Measurements from ENCODE around the gene ZNF839.
A peak's percentile ranks its signal among the peaks of the same experiment; 100 is the strongest.

Gene ZNF839

DNA sequence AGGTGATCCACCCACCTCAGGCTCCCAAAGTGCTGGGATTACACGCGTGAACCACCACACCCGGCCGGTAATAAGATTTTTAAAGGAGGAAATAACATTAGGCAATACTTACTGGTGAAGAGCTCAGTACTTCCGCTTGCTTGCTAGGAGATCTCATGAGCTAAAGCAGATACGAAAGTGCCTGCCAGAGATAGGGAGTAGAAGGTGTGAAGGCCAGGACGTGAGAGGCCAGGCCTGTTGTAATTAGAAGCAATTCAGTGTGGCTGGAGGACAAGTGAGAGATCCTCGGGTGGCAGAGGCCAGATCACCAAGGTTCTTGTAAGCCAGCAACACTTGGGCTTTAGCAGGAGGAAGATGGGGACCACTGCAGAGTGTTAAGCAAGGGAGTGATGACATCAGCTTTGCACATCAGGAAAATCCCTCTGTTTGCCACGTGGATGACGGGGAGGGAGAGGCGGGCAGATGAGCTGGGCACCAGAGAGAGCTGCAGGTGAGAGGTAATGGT is 50.8 kb downstream of the ZNF839 start:
- no peaks in the 10 kb centered on the region for H3K9me2 ChIP-seq (replicated peaks; ENCODE audit: insufficient read depth, low read length)
- H3K4me2 ChIP-seq (ENCODE audit: low read depth, low read length, poor library complexity, severe bottlenecking), result peak overlapping the region; percentile 35
- no peaks in the 10 kb centered on the region for H3K27me3 ChIP-seq (ENCODE audit: low read length)
- TF ChIP-seq EZH2phosphoT487 (conservative IDR thresholded peaks at IDR 0.05; ENCODE audit: low read length), result no peak
- TF ChIP-seq, protein P1, sequence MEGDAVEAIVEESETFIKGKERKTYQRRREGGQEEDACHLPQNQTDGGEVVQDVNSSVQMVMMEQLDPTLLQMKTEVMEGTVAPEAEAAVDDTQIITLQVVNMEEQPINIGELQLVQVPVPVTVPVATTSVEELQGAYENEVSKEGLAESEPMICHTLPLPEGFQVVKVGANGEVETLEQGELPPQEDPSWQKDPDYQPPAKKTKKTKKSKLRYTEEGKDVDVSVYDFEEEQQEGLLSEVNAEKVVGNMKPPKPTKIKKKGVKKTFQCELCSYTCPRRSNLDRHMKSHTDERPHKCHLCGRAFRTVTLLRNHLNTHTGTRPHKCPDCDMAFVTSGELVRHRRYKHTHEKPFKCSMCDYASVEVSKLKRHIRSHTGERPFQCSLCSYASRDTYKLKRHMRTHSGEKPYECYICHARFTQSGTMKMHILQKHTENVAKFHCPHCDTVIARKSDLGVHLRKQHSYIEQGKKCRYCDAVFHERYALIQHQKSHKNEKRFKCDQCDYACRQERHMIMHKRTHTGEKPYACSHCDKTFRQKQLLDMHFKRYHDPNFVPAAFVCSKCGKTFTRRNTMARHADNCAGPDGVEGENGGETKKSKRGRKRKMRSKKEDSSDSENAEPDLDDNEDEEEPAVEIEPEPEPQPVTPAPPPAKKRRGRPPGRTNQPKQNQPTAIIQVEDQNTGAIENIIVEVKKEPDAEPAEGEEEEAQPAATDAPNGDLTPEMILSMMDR (IDR thresholded peaks at IDR 0.05; ENCODE audit: insufficient read depth, low read length, poor library complexity, severe bottlenecking), result no peak
- no peaks in the 10 kb centered on the region for H3K9me3 ChIP-seq (ENCODE audit: insufficient read depth, low read length)
- no peaks in the 10 kb centered on the region for H3K79me2 ChIP-seq (ENCODE audit: insufficient read depth, low read length)
- no peaks in the 10 kb centered on the region; the same call in 1 of the 2 replicates for H4K20me1 ChIP-seq (ENCODE audit: low read depth, low read length)
- no peaks in the 10 kb centered on the region for H3K36me3 ChIP-seq (ENCODE audit: low read length)
- H2AFZ ChIP-seq (ENCODE audit: low read depth, low read length, severe bottlenecking), result peak overlapping the region; percentile 3
- H3K9ac ChIP-seq (ENCODE audit: low read length), result no peak overlapping the region; the same call in 1 of the 2 replicates
- H3K4me3 ChIP-seq (ENCODE audit: insufficient read depth, low read length, poor library complexity, severe bottlenecking), result no peak overlapping the region
- no peaks in the 10 kb centered on the region for H3F3A ChIP-seq (ENCODE audit: insufficient read depth)
- H3K27ac ChIP-seq (ENCODE audit: low read depth, low read length), result no peak overlapping the region

DNA sequence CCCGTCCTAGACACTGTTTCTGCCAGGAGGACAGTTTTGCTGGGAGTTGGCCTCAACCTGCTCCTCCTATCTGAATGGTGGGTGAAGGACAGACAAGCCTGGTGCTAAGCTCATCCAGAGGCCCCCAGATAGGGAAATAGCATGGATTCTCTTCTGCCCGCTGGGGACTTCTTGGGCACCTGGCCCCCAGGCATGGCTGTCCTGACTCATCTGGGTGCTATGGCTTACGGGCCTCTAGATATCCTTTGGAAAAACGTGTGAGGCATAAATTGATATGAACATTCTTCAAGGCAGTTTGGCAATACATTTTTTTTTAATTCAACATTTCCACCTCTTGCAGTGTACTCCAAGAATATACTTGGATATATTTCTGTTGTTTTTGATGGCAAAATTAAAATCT is 51.8 kb downstream of the ZNF839 start:
- Histone ChIP-seq H3K79me2 (ENCODE audit: insufficient read depth, low read length) (no peaks in the 10 kb centered on the region), H3K27ac (ENCODE audit: low read depth, low read length) (no peak overlapping the region)

DNA sequence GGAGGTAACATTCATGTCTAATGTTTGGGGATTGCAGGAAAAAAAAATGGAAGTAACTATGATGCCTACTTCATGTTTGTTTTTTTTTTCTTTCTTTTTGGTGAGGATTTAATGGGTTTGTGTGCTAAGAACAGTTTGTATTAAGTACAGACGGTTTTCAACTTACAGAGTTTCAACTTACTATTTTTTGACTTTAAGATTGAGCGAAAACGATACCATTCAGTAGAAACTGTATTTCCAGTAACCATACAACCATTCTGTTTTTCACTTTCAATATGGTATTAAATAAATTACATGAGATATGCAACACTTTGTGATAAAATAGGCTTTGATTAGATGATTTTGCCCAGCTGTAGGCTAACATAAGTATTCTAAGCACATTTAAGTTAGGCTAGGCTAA is 53.6 kb downstream of the ZNF839 start:
- TF ChIP-seq, protein P1 (IDR thresholded peaks at IDR 0.05; ENCODE audit: insufficient read depth, low read length, poor library complexity, severe bottlenecking), result no peak
- no peak for TF ChIP-seq EZH2phosphoT487 (conservative IDR thresholded peaks at IDR 0.05; ENCODE audit: low read length)

More for the DNA sequence above, 51.8 kb downstream of the ZNF839 start:
- H3K27me3 ChIP-seq (ENCODE audit: low read length), result no peaks in the 10 kb centered on the region
- no peaks in the 10 kb centered on the region for H4K20me1 ChIP-seq (ENCODE audit: low read depth, low read length)
- no peak for TF ChIP-seq EZH2phosphoT487 (conservative IDR thresholded peaks at IDR 0.05; ENCODE audit: low read length)
- TF ChIP-seq, protein P1 (IDR thresholded peaks at IDR 0.05; ENCODE audit: insufficient read depth, low read length, poor library complexity, severe bottlenecking), result no peak
- H3F3A ChIP-seq (ENCODE audit: insufficient read depth), result no peaks in the 10 kb centered on the region
- H3K9me3 ChIP-seq (ENCODE audit: insufficient read depth, low read length), result no peaks in the 10 kb centered on the region
- no peak overlapping the region for H3K4me3 ChIP-seq (ENCODE audit: insufficient read depth, low read length, poor library complexity, severe bottlenecking)
- no peak overlapping the region for H3K4me2 ChIP-seq (ENCODE audit: low read depth, low read length, poor library complexity, severe bottlenecking)
- no peaks in the 10 kb centered on the region for H3K36me3 ChIP-seq (ENCODE audit: low read length)
- no peak overlapping the region for H2AFZ ChIP-seq (ENCODE audit: low read depth, low read length, severe bottlenecking)
- no peak overlapping the region for H3K9ac ChIP-seq (ENCODE audit: low read length)
- no peaks in the 10 kb centered on the region for H3K9me2 ChIP-seq (replicated peaks; ENCODE audit: insufficient read depth, low read length)

More for the DNA sequence above, 53.6 kb downstream of the ZNF839 start:
- H3K36me3 ChIP-seq (ENCODE audit: low read length), result no peaks in the 10 kb centered on the region
- H3K9me3 ChIP-seq (ENCODE audit: insufficient read depth, low read length), result no peaks in the 10 kb centered on the region
- no peaks in the 10 kb centered on the region for H4K20me1 ChIP-seq (ENCODE audit: low read depth, low read length)
- no peak overlapping the region for H3K4me2 ChIP-seq (ENCODE audit: low read depth, low read length, poor library complexity, severe bottlenecking)
- H3K9me2 ChIP-seq (replicated peaks; ENCODE audit: insufficient read depth, low read length), result no peaks in the 10 kb centered on the region
- H3K4me3 ChIP-seq (ENCODE audit: insufficient read depth, low read length, poor library complexity, severe bottlenecking), result no peak overlapping the region
- no peak overlapping the region for H3K27ac ChIP-seq (ENCODE audit: low read depth, low read length)
- no peaks in the 10 kb centered on the region for H3F3A ChIP-seq (ENCODE audit: insufficient read depth)
- no peaks in the 10 kb centered on the region for H3K79me2 ChIP-seq (ENCODE audit: insufficient read depth, low read length)
- no peaks in the 10 kb centered on the region for H3K27me3 ChIP-seq (ENCODE audit: low read length)
- no peak overlapping the region for H3K9ac ChIP-seq (ENCODE audit: low read length)
- H2AFZ ChIP-seq (ENCODE audit: low read depth, low read length, severe bottlenecking), result no peak overlapping the region
